ENCODE results near the gene UGT1A10.

GRCh38 chr2:233800208-233800607 lies 164.0 kb downstream of the UGT1A10 start:
- TF ChIP-seq CTCF (IDR thresholded peaks at IDR 0.05; ENCODE audit: insufficient read depth, low read length), result no peak
- no peak for TF ChIP-seq POLR2AphosphoS5 (IDR thresholded peaks at IDR 0.05; ENCODE audit: low read depth)
- no peak for TF ChIP-seq REST (IDR thresholded peaks at IDR 0.05; ENCODE audit: insufficient replicate concordance, low read depth)
- TF ChIP-seq GABPA (IDR thresholded peaks at IDR 0.05; ENCODE audit: low read depth), result no peak
- TF ChIP-seq SPI1 (IDR thresholded peaks at IDR 0.05; ENCODE audit: borderline replicate concordance, low read depth), result no peak

Measured in HL-60 (cell line).